ENCODE data around the gene RAB5B. TPM values are rescaled to one million over a fixed set of nuclear protein-coding genes. Genes with fewer than 3 reads are reported as not detected.

Gene RAB5B
- total RNA-seq, 1 experiment from 2014 or later: 102 TPM

DNA sequence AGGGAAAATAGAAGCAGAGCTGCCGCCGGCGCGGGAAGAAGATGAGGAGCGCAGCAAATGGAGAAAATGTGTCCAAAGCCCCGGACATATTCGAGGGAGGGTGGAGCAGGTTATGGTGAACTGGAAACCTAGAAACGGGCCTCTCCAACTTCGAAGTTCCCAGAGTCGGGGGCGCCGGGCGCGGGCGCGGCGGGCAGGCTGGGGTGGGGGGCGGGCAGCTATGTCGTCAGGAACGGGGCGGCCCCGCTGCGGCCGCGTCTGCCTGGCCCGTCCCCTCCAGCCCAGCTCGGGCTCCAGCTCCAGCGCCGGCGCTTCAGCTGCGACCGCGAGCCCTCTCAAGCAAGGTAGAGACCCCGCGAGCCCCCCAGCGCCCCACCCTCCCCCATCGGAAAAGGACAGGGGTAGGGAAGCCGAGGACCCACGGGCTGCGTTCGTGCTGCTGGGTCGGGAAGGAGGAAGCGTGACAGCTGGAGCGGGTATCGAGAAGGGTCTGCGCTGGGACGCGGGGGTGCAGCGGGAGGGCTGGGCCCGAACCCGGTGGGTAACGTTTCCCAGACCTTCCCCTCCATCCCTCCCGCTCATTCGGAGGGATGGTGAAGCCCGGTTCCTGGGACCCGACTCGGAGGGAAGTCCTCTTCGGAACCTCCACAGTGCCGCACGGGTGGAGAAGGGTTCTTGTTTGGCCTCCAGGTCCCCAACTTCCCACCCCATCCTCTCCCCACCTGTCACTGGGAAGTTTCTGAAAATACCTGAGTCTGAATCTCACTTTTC is 41.9 kb upstream of the RAB5B start:
- CTCF ChIA-PET: interaction anchor here (0.6 to 2.1 kb wide), 3 partner anchors 8 to 36 kb away, joined by 3 to 11 read pairs (median 4); no protein-coding TSS in a partner anchor
- ATAC-seq: peak; percentile 50

DNA sequence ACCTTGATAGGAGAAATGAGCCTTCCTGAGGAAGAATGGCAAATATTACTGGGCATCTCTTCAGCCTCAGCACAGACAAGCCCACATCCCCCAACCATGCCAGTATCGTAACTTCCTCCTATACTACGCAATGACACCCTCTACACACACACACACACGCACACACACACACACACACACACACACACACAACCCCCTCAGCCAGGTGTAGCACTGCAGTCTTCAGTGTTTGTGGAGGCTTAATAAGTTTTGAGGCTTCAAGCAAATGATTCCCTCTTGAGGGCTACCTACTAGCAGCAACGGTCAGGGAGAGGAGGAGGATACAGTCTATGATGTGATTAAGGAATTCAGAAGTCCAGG is 41.3 kb upstream of the RAB5B start:
- CTCF ChIA-PET: no interaction called here
- H3K36me3 ChIP-seq (ENCODE audit: control insufficient read depth, insufficient read depth, low read length): no peaks in the 10 kb centered on the region
- no peaks in the 10 kb centered on the region for H3K9me3 ChIP-seq (ENCODE audit: control insufficient read depth, insufficient read depth, low read depth, low read length)
- POLR2A ChIA-PET: no interaction called here
- DNase-seq (ENCODE audit: low read depth, low spot score): no peak
- H3K27ac ChIP-seq (ENCODE audit: low read length): no peak overlapping the region
- no peak for ATAC-seq
- in situ Hi-C loops (cut with HindIII; ENCODE audit: low pct_unique_long_range_greater_than_20kb, low sequenced_read_pairs): no loop called here
- no TSS peak for BruUV-seq (replicated peaks)
- H3K4me1 ChIP-seq (ENCODE audit: control insufficient read depth, insufficient read depth, low read length): peaks cover 33% of the 10 kb centered on the region
- peaks cover 14% of the 10 kb centered on the region; the same call in 1 of the 2 replicates for H3K27me3 ChIP-seq (ENCODE audit: control insufficient read depth, insufficient read depth, low read length)
- H3K4me3 ChIP-seq (ENCODE audit: low read depth in 2 of 2, low read length in 2 of 2): peak overlapping the region; percentile 46 to 69
- intact Hi-C loops (cut with micrococcal nuclease; ENCODE audit: unreplicated experiment): no loop called here
- TF ChIP-seq POLR2AphosphoS5 (IDR thresholded peaks at IDR 0.05; ENCODE audit: low read depth, low read length) (no peak), SIN3A (IDR thresholded peaks at IDR 0.05; ENCODE audit: borderline replicate concordance, insufficient read depth, low read depth, low read length) (no peak), TCF7L2 (IDR thresholded peaks at IDR 0.05; ENCODE audit: low read depth, low read length) (no peak)
- TF ChIP-seq, protein P1, sequence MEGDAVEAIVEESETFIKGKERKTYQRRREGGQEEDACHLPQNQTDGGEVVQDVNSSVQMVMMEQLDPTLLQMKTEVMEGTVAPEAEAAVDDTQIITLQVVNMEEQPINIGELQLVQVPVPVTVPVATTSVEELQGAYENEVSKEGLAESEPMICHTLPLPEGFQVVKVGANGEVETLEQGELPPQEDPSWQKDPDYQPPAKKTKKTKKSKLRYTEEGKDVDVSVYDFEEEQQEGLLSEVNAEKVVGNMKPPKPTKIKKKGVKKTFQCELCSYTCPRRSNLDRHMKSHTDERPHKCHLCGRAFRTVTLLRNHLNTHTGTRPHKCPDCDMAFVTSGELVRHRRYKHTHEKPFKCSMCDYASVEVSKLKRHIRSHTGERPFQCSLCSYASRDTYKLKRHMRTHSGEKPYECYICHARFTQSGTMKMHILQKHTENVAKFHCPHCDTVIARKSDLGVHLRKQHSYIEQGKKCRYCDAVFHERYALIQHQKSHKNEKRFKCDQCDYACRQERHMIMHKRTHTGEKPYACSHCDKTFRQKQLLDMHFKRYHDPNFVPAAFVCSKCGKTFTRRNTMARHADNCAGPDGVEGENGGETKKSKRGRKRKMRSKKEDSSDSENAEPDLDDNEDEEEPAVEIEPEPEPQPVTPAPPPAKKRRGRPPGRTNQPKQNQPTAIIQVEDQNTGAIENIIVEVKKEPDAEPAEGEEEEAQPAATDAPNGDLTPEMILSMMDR (IDR thresholded peaks at IDR 0.05): no peak
- TF ChIP-seq, protein P2, sequence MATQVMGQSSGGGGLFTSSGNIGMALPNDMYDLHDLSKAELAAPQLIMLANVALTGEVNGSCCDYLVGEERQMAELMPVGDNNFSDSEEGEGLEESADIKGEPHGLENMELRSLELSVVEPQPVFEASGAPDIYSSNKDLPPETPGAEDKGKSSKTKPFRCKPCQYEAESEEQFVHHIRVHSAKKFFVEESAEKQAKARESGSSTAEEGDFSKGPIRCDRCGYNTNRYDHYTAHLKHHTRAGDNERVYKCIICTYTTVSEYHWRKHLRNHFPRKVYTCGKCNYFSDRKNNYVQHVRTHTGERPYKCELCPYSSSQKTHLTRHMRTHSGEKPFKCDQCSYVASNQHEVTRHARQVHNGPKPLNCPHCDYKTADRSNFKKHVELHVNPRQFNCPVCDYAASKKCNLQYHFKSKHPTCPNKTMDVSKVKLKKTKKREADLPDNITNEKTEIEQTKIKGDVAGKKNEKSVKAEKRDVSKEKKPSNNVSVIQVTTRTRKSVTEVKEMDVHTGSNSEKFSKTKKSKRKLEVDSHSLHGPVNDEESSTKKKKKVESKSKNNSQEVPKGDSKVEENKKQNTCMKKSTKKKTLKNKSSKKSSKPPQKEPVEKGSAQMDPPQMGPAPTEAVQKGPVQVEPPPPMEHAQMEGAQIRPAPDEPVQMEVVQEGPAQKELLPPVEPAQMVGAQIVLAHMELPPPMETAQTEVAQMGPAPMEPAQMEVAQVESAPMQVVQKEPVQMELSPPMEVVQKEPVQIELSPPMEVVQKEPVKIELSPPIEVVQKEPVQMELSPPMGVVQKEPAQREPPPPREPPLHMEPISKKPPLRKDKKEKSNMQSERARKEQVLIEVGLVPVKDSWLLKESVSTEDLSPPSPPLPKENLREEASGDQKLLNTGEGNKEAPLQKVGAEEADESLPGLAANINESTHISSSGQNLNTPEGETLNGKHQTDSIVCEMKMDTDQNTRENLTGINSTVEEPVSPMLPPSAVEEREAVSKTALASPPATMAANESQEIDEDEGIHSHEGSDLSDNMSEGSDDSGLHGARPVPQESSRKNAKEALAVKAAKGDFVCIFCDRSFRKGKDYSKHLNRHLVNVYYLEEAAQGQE (IDR thresholded peaks at IDR 0.05; ENCODE audit: insufficient read depth in 1 of 2, low read depth in 2 of 2, low read length in 1 of 2): no peak

More for the DNA sequence above, 41.9 kb upstream of the RAB5B start:
- DNase-seq (ENCODE audit: low read depth, low spot score): no peak
- H3K4me1 ChIP-seq (ENCODE audit: control insufficient read depth, insufficient read depth, low read length): peaks cover 33% of the 10 kb centered on the region
- in situ Hi-C loops (cut with HindIII; ENCODE audit: low pct_unique_long_range_greater_than_20kb, low sequenced_read_pairs) (no loop called here), intact Hi-C loops (cut with micrococcal nuclease; ENCODE audit: unreplicated experiment) (no loop called here)
- H3K27me3 ChIP-seq (ENCODE audit: control insufficient read depth, insufficient read depth, low read length): peaks cover 14% of the 10 kb centered on the region; the same call in 1 of the 2 replicates
- POLR2A ChIA-PET: no interaction called here
- no TSS peak for BruUV-seq (replicated peaks)
- H3K36me3 ChIP-seq (ENCODE audit: control insufficient read depth, insufficient read depth, low read length): no peaks in the 10 kb centered on the region; the same call in 1 of the 2 replicates
- H3K4me3 ChIP-seq (ENCODE audit: low read depth in 2 of 2, low read length in 2 of 2): peak overlapping the region; percentile 46 to 69
- H3K27ac ChIP-seq (ENCODE audit: low read length): peak overlapping the region; percentile 69
- H3K9me3 ChIP-seq (ENCODE audit: control insufficient read depth, insufficient read depth, low read depth, low read length): no peaks in the 10 kb centered on the region
- TF ChIP-seq SIN3A (IDR thresholded peaks at IDR 0.05; ENCODE audit: borderline replicate concordance, insufficient read depth, low read depth, low read length) (no peak), TCF7L2 (IDR thresholded peaks at IDR 0.05; ENCODE audit: low read depth, low read length) (no peak), POLR2AphosphoS5 (IDR thresholded peaks at IDR 0.05; ENCODE audit: low read depth, low read length) (no peak)
- TF ChIP-seq, protein P1 (IDR thresholded peaks at IDR 0.05): no peak
- TF ChIP-seq, protein P2 (IDR thresholded peaks at IDR 0.05; ENCODE audit: insufficient read depth in 1 of 2, low read depth in 2 of 2, low read length in 1 of 2): no peak
